Natural killer cell treated with Interleukin-12 subunit alpha and Interleukin-12 subunit beta and Interleukin-15 and Interleukin-18, amount 100 ng/mL, for 72 hours (primary cell): ENCODE measurements around the gene SF3A2. TPM values are rescaled to one million over a fixed set of nuclear protein-coding genes. Genes with fewer than 3 reads are reported as not detected.
"Not testable (repeated sequence)": the region's sequence is repeated elsewhere in the genome, so short reads cannot be mapped to it uniquely, and the experiment has no call there.

Experiments used
- ATAC-seq, 2 donors: fragments of 150-1000 bp; cut with Tn5 transposase in 1 of 2; sonication (Bioruptor Pico), chemical (Tn5 transposase) in 1 of 2; 2 replicates each; pipeline ENCODE4 v1.10.0; 2021
- DNase-seq: peaks from one replicate; pipeline ENCODE4 v3.0.0; 2022; ENCODE audit warnings: low spot score
- H3K27ac Mint-ChIP-seq, 2 donors: 1 replicate in 1 of 2; 2 replicates in 1 of 2; pipeline ENCODE4 v1.8.0; 2022; ENCODE audit warnings: mixed read lengths in 2 of 2, mild to moderate bottlenecking in 1 of 2, moderate library complexity in 1 of 2
- H3K27me3 Mint-ChIP-seq, 2 donors: 1 replicate in 1 of 2; 2 replicates in 1 of 2; pipeline ENCODE4 v1.8.0; 2022; ENCODE audit warnings: mixed read lengths in 2 of 2
- H3K36me3 Mint-ChIP-seq: one replicate; pipeline ENCODE4 v1.8.0; 2022; ENCODE audit warnings: mixed read lengths
- H3K4me1 Mint-ChIP-seq, 2 donors: 1 replicate in 1 of 2; 2 replicates in 1 of 2; pipeline ENCODE4 v1.8.0; 2022; ENCODE audit warnings: low read depth in 2 of 2, mixed read lengths in 2 of 2, mild to moderate bottlenecking in 1 of 2
- H3K4me3 Mint-ChIP-seq: one replicate; pipeline ENCODE4 v1.8.0; 2022; ENCODE audit warnings: mixed read lengths
- H3K9me3 Mint-ChIP-seq: 2 replicates; pipeline ENCODE4 v1.8.0; 2022; ENCODE audit warnings: mixed read lengths
- total RNA-seq, 2 donors: library from RNA; stranded (reverse); gene quantifications; one replicate each; pipeline ENCODE4 v1.2.3, GENCODE V29; 2022

SF3A2 gene
- total RNA-seq, 2 donors from 2014 or later = 99.2 to 192 TPM

DNA sequence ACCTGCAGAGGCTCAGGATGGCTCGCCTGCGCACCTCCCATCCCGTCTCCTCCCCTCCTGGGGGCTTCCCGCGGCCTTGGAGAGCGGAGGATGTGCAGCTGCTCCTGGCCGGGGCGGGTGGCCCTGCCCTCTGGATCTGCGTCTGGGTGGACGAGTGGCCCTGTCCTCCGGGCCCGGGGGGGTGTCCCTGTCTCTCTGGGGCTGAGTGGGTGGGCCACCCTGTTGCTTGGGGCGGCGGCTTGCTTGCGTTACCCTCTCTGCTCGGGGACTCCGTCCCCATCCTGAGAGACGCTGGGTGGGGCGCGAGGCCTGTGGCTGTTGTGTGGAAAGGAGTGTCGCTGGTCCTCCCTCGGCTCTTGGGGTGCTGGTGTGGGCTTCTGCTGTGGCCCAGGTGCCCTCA lies 38.3 kb upstream of the SF3A2 start:
- Mint-ChIP-seq H3K27me3 (no peaks in the 10 kb centered on the region), H3K9me3 (no peaks in the 10 kb centered on the region), H3K4me3 (no peak overlapping the region), H3K36me3 (no peaks in the 10 kb centered on the region), H3K27ac (no peak overlapping the region), H3K4me1 (peaks cover 10 to 15% of the 10 kb centered on the region in 2 donors)
- DNase-seq (no peak), ATAC-seq (no peak)

GRCh38 chr19:2199215-2199614 lies 37.4 kb upstream of the SF3A2 start:
- Mint-ChIP-seq H3K4me3 (no peak overlapping the region), H3K9me3 (no peaks in the 10 kb centered on the region), H3K27ac (peak overlapping the region in 1 of 2 donors; percentile 73), H3K36me3 (peaks cover 4% of the 10 kb centered on the region), H3K27me3 (no peaks in the 10 kb centered on the region), H3K4me1 (peaks cover 14 to 18% of the 10 kb centered on the region in 2 donors)
- DNase-seq = no peak
- peak in 1 of 2 donors; percentile 16 for ATAC-seq

DNA sequence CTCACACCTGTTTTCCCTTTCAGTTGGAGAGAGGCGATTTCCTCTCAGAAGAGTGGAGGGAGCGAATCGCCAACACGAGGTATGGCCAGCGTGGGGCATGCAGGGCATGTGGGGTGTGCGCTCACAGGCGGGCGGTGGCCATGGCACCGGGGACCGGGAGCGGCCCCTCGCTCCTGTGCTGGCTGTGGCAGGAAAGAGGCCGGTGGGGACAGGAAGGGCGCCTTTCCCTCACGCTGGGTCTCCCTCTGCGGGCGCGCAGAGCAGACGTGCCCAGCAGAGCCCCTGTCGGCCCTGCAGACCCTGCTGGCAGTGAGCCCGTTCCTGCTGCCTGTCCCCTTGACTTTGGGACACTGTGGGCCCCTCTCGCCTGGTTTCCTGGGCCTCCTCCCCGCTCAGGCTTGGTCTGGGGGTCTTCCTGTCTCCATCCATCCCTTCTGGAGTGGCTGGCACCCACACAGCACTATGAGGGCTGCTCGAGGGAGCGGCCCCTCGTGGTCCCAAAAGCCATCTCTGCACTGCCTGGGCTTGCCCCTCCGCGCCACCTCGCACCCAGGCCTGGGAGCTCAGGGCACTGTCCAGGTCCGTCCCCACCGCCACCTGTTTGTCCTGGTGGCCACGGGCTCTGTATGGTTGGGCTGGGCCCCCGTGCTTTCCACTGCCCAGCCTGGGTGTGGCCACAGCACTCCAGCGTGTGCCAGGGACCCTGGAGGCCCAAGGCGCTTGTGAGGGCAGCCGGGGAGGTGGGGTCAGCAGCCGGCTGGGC lies 36.6 kb upstream of the SF3A2 start:
- peaks cover 5% of the 10 kb centered on the region for H3K36me3 Mint-ChIP-seq
- peaks cover 14 to 19% of the 10 kb centered on the region in 2 donors for H3K4me1 Mint-ChIP-seq
- no peaks in the 10 kb centered on the region for H3K9me3 Mint-ChIP-seq
- ATAC-seq (no peak), DNase-seq (no peak)
- no peaks in the 10 kb centered on the region for H3K27me3 Mint-ChIP-seq
- H3K27ac Mint-ChIP-seq = no peak overlapping the region
- no peak overlapping the region for H3K4me3 Mint-ChIP-seq

DNA sequence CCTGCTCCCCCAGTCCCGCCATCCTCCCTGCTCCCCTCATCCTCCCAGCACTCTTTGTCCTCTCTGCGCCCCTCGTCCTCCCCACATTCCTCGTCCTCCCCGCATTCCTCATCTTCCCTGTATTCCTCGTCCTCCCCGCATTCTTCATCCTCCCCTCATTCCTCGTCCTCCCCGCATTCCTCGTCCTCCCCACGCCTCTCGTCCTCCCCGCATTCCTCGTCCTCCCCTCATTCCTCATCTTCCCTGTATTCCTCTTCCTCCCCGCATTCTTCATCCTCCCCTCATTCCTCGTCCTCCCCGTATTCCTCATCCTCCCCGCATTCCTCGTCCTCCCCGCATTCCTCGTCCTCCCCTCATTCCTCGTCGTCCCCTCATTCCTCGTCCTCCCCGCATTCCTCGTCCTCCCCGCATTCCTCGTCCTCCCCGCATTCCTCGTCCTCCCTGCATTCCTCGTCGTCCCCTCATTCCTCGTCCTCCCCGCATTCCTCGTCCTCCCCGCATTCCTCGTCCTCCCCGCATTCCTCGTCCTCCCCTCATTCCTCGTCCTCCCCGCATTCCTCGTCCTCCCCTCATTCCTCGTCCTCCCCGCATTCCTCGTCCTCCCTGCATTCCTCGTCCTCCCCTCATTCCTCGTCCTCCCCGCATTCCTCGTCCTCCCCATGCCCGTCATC lies 35.9 kb upstream of the SF3A2 start:
- H3K9me3 Mint-ChIP-seq, ATAC-seq, H3K27me3 Mint-ChIP-seq, H3K36me3 Mint-ChIP-seq, H3K4me3 Mint-ChIP-seq, H3K27ac Mint-ChIP-seq, DNase-seq: not testable (repeated sequence)
- H3K4me1 Mint-ChIP-seq = peaks cover 14 to 19% of the 10 kb centered on the region in 2 donors

DNA sequence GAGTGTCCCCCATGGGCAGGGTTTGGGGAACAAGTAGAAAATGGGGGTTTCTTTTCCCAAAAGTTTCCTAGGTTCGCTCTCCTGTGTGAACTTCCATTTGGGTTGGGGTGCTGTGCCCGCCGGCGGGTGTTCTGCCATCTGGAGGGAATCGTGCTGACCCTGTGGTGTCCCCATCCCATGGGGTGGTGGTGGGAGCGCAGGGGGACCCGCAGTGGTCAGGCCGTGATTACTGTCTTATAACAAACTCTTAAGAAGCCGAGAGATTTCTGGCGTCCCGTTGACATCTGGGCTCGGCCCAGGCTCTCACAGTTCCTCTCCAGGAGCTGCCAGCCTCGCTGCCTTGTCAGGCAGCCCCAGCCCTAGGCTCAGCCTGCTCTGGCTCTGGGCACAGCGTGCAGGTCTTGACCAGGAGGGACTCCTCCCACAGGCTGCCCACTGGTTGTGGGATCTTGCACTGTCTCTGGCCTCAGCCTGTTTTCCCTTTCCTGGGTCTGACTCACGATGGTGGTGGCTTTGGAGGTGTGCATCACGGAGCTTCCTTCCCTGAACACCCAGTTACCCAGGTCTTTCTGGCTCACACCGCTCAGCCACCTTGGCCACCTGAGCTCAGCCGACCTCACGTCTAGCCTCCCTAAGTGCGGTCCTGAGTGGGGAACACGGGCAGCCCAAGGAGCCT lies 35.0 kb upstream of the SF3A2 start:
- no peaks in the 10 kb centered on the region for H3K9me3 Mint-ChIP-seq
- H3K4me3 Mint-ChIP-seq = no peak overlapping the region
- H3K36me3 Mint-ChIP-seq = peaks cover 5% of the 10 kb centered on the region
- H3K4me1 Mint-ChIP-seq = peaks cover 14 to 20% of the 10 kb centered on the region in 2 donors
- no peak overlapping the region for H3K27ac Mint-ChIP-seq
- no peak for DNase-seq
- H3K27me3 Mint-ChIP-seq = no peaks in the 10 kb centered on the region
- no peak for ATAC-seq

GRCh38 chr19:2202366-2202765 lies 34.3 kb upstream of the SF3A2 start:
- DNase-seq (no peak), ATAC-seq (no peak)
- peaks cover 5% of the 10 kb centered on the region for H3K36me3 Mint-ChIP-seq
- peaks cover 11 to 18% of the 10 kb centered on the region in 2 donors for H3K4me1 Mint-ChIP-seq
- H3K9me3 Mint-ChIP-seq = no peaks in the 10 kb centered on the region
- H3K27ac Mint-ChIP-seq = no peak overlapping the region
- H3K4me3 Mint-ChIP-seq = no peak overlapping the region
- no peaks in the 10 kb centered on the region for H3K27me3 Mint-ChIP-seq

- H3K4me3 Mint-ChIP-seq = no peak overlapping the region
- DNase-seq (no peak), ATAC-seq (no peak)
- no peak overlapping the region for H3K27ac Mint-ChIP-seq
- H3K9me3 Mint-ChIP-seq = no peaks in the 10 kb centered on the region
- H3K4me1 Mint-ChIP-seq = peaks cover 5 to 11% of the 10 kb centered on the region in 2 donors
- no peaks in the 10 kb centered on the region for H3K27me3 Mint-ChIP-seq
- H3K36me3 Mint-ChIP-seq = peaks cover 5% of the 10 kb centered on the region
These were observed 29.6 kb upstream of the SF3A2 start for GRCh38 chr19:2207008-2207407.

- ATAC-seq = peak; percentile 63 to 69
- H3K36me3 Mint-ChIP-seq = peaks cover 5% of the 10 kb centered on the region
- H3K27me3 Mint-ChIP-seq = no peaks in the 10 kb centered on the region
- no peak overlapping the region for H3K4me3 Mint-ChIP-seq
- no peak overlapping the region for H3K27ac Mint-ChIP-seq
- H3K9me3 Mint-ChIP-seq = no peaks in the 10 kb centered on the region
- H3K4me1 Mint-ChIP-seq = peaks cover 5 to 11% of the 10 kb centered on the region in 2 donors
- DNase-seq = no peak
These were observed 28.4 kb upstream of the SF3A2 start for GRCh38 chr19:2207991-2208860.

DNA sequence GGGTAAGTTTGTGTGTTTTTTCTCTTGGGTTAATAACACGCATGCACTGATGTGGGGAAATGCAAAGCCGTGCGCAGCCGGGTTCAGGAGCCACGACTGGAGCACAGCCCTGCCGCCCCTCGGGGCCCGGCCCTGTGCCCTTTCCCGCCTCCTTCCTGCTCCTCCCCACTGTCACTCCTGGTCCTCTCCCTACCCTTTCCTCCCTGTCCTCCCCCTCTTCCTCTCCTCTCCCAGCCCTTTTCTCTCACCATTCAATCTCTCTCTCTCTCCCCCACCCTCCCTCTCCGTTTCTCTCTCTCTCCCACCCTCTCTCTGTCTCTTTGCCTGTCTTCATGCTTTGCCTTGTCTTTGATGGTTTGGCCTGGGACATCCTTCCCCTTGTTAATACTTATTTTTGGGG lies 27.6 kb upstream of the SF3A2 start:
- no peaks in the 10 kb centered on the region for H3K27me3 Mint-ChIP-seq
- DNase-seq (no peak), ATAC-seq (no peak)
- H3K27ac Mint-ChIP-seq = no peak overlapping the region
- H3K9me3 Mint-ChIP-seq = no peaks in the 10 kb centered on the region
- H3K4me3 Mint-ChIP-seq = no peak overlapping the region
- H3K4me1 Mint-ChIP-seq = peaks cover 3 to 10% of the 10 kb centered on the region in 2 donors
- peaks cover 3% of the 10 kb centered on the region for H3K36me3 Mint-ChIP-seq

- H3K4me3 Mint-ChIP-seq = no peak overlapping the region
- no peak for ATAC-seq
These were observed 27.2 kb upstream of the SF3A2 start for GRCh38 chr19:2209408-2209807.

DNA sequence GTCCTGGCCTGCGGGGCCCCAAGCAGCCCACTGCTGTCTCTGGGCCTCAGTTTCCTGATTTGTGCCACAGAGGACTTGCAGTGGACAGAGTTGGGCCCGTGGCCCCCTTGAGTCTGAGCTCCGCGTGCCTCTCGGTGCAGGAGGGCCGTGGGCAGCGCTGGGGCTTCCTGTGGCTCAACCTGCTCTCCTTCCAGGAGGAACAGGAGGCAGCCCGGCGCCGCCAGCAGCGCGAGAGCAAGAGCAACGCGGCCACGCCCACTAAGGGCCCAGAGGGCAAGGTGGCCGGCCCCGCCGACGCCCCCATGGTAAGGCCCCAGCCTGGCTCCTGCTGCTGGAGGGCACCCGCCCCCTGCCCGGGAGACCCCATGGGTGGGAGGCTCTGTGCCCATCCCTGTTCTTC lies 26.4 kb upstream of the SF3A2 start:
- Mint-ChIP-seq H3K36me3 (no peaks in the 10 kb centered on the region), H3K9me3 (no peaks in the 10 kb centered on the region), H3K4me3 (no peak overlapping the region), H3K4me1 (peaks cover 0 to 7% of the 10 kb centered on the region in 2 donors), H3K27me3 (no peaks in the 10 kb centered on the region), H3K27ac (no peak overlapping the region)
- no peak for DNase-seq
- no peak for ATAC-seq

More at GRCh38 chr19:2209408-2209807, 27.2 kb upstream of the SF3A2 start:
- H3K36me3 Mint-ChIP-seq = no peaks in the 10 kb centered on the region
- no peak for DNase-seq
- peaks cover 0 to 7% of the 10 kb centered on the region in 2 donors for H3K4me1 Mint-ChIP-seq
- no peaks in the 10 kb centered on the region for H3K9me3 Mint-ChIP-seq
- H3K27me3 Mint-ChIP-seq = no peaks in the 10 kb centered on the region
- H3K27ac Mint-ChIP-seq = no peak overlapping the region

DNA sequence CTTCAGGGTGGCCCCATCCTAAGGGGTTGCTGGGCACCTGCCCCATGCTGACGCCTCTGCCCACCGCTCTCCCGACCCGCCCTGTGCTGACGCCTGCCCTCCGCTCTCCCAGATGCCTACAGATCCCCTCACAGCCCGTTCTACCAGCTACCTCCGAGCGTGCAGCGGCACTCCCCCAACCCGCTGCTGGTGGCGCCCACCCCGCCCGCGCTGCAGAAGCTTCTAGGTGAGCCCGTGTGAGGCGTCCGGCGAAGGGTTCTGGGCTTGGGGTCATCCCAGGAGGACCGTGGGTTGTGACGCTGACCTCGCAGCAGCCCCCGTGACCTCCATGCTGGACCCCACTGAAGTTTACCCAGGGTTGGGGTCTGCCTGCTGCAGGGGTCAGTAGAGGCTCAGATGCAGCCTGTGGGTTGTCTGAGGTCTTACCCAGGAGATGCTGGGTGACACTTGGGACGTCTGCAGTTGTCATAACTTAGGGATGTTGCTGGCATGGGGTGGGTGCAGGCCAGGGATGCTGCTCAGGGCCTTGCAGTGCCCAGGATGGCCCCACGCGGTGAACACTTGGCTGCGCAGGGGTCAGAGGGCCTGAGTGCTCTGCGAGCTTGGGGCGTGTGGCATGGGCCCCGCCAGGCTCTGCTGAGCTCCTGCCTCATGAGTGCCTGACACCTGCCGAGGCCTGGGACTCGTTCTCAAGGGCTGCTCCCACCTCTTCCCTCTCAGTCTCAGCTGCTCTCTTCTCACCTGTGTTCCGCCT lies 25.5 kb upstream of the SF3A2 start:
- peaks cover 0 to 7% of the 10 kb centered on the region in 2 donors for H3K4me1 Mint-ChIP-seq
- DNase-seq = no peak
- no peak overlapping the region for H3K27ac Mint-ChIP-seq
- H3K27me3 Mint-ChIP-seq = no peaks in the 10 kb centered on the region
- no peaks in the 10 kb centered on the region for H3K9me3 Mint-ChIP-seq
- H3K4me3 Mint-ChIP-seq = no peak overlapping the region
- no peaks in the 10 kb centered on the region for H3K36me3 Mint-ChIP-seq
- ATAC-seq = no peak
